NCI-H187 treated with DMSO at 0.1 percent for 48 hours (cell line): ENCODE results near the gene RBM25.
A peak's percentile ranks its signal among the peaks of the same experiment; 100 is the strongest.
"Not testable (repeated sequence)": the region's sequence is repeated elsewhere in the genome, so short reads cannot be mapped to it uniquely, and the experiment has no call there.

Experiments used
- DNase-seq: peaks from one replicate; lab custom pipeline; 2025; lab: John Stamatoyannopoulos, UW

RBM25 gene

GRCh38 chr14:73058224-73058921 lies at the start of gene RBM25:
Gene RBM25 (plus strand): TSS chr14:73058534. CDS start chr14:73071642, 13,108 bp downstream.
- peak; percentile 97 for DNase-seq

GRCh38 chr14:73011189-73011588 lies 47.1 kb upstream of the RBM25 start:
- DNase-seq, result not testable (repeated sequence)

GRCh38 chr14:73014105-73014504 lies 44.2 kb upstream of the RBM25 start:
- no peak for DNase-seq

GRCh38 chr14:73015552-73015951 lies 42.8 kb upstream of the RBM25 start:
- not testable (repeated sequence) for DNase-seq

DNA sequence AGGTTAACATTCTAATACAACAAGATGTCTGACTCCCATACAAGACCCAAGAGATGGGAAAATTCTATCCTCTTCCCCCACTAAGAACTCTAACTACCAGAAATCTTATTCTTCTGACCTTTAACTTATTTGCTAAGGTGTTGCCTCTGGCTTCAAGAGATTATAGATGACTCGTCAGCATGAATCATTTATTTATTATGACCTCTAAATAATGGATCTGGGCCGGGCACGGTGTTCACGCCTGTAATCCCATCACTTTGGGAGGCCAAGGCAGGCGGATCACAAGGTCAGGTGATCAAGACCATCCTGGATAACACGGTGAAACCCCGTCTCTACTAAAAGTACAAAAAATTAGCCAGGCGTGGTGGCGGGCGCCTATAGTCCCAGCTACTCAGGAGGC lies 42.3 kb upstream of the RBM25 start:
- DNase-seq, result not testable (repeated sequence)

GRCh38 chr14:73022051-73022450 lies 36.3 kb upstream of the RBM25 start:
- no peak for DNase-seq

DNA sequence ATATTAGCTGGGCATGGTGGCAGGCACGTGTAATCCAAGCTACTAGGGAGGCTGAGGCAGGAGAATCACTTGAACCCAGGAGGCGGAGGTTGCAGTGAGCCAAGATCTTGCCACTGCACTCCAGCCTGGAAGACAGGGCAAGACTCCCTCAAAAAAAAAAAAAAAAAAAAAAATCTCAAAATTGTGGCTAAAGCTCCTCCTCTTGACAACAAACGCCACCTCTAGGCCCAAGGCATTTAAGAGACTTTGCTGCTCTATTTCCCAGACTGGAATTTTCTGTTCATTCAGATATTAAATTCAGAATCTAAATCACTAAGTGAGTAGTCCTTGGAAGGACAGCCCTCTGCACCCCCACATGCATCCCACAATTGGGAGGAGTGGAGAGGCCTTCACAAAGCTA lies 32.8 kb upstream of the RBM25 start:
- no peak for DNase-seq

DNA sequence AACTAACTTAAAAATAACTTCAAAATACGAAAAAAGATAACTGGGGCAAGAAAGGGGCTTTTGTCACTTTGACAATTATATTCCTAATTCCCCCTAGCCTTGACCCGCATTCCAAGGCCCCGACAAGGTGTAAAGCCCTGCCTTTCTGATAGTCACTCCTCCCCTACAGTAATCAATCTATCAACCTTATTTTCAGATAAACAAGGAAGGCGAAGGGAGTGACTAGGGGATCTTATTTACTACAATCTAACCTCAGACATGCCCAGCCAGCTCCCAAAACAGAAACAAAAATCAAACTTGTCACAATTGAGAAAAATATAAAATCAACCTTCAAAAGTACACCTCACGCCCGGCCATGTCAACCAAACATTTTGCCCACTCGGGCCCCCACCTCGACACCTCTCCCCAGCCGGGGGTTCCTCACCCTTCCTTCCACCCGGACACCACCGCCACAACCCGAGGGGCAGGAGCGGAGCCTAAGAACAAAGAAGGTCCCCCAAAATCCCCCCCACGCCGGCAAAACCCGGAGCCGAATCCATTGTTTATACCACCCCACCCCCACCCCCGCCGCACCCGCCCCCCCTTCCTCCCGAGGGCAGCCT lies 32.0 kb upstream of the RBM25 start:
- DNase-seq, result no peak

DNA sequence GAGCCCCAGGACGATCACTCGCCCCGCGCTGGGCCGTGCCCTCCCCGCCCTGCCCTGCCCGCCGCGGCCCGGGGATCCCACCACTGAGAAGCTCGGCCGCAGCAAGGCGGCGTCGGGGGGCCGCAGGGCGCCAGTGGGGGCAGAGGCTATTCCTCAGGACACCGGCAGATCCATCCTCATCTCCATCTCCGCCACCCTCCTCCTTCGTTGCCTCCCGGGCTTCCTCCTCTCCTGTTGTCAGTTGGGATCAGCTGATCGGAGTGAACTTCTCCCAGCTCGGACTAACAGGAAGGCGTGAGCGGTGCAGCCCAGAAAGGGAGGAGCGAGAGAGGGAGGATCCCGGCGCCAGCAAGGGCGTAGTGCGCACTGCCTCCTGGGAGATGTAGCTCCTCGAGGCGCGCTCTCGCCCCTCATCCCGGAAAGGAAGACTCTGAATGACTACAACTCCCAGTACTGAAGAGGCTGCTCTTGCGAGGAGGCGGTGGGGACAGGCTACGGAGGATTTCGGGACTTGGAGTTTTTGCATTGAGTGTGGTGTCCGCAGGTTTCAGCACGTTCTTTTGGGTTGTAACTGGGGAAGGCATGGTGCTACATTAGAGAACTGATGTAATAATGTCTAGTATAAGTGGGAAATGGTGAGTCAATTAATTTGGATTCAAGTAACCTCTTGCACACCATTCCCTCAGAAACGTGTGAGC lies 31.3 kb upstream of the RBM25 start, which contains the start of gene ZFYVE1:
ZFYVE1 (minus strand) TSS at position 262 of the 698 bp plus-strand sequence. CDS start 2,598 bp downstream, outside the sequence.
- DNase-seq, result peak; percentile 98

- DNase-seq, result no peak
Observed at GRCh38 chr14:73027546-73027945, 30.8 kb upstream of the RBM25 start.

DNA sequence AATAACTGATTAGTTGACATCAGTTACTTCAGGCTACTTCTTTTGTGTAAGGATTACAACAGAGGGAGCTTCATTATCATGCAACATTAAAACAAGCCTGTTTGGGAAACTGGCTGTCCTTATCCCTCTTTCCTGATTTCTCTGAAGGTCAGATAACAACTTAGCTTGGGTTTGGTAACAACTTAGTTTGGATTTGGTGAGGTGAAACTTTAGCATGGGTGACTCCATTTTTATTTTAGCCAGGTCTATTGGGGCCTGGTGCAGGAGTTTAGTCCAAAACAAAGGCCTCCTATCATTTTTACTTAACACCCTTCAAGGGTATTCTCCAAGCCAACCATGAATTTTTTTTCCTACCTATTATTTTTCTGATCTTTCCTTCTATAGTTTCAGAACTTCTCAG lies 30.4 kb upstream of the RBM25 start:
- no peak for DNase-seq

DNA sequence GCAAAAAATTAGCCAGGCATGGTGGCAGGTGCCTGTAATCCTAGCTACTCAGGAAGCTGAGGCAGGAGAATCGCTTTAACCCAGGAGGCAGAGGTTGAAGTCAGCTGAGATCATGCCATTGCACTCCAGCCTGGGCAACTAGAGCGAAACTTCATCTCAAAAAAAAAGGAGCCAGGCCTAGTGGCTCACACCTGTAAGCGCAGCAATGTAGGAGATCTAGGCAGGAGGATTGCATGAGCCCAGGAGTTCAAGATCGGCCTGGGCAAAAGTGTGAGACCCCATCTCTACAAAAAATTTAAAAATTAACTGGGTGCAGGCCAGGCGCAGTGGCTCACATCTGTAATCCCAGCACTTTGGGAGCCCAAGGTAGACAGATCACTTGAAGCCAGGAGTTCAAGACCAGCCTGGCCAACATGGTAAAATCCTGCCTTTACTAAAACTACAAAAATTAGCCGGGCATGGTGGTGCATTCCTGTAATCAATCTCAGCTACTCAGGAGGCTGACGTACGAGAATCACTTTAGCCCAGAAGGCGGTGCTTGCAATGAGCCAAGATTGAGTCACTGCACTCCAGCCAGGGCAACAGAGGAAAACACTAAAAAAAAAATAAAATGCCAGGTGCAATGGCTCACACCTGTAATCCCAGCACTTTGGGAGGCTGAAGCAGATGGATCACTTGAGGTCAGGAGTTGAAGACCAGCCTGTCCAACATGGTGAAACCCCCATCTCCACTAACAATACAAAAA lies 21.5 kb upstream of the RBM25 start:
- DNase-seq, result not testable (repeated sequence)

GRCh38 chr14:73047808-73048207 lies 10.5 kb upstream of the RBM25 start:
- DNase-seq, result no peak

DNA sequence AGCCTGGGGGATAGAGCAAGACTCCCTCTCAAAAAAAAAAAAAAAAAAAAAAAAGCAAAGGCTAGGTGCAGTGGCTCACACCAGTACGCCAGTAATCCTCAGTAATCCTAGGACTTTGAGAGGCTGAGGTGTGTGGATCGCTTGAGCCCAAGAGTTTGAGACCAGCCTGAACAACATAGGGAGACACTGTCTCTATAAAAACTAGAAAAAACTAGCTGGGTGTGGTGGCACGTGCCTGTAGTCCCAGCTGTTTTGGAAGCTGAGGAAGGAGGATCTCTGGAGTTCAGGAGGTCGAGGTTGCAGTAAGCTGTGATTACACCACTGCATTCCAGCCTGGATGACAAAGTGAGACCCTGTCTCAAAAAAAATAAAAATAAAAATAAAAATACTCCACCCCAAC lies 8.9 kb upstream of the RBM25 start:
- DNase-seq, result no peak

DNA sequence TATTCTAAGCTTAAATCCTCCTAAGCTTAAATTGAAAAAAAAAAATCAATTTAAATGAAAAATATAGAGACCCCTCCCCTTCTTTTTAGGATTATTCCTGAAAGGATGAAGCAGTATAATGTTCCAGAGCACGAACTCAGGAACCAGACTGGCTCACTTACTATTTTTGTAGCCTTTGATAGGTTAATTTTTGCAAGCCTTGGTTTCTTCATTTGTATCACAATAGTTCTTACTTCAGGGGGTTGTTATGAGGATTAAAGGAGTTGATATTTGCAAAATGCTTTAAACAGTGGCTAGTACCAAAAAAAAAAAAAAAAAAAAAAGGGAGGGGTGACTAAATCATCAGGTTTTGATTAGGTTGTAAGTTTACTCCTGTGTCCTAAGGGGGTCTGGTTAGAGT lies 3.1 kb upstream of the RBM25 start:
- DNase-seq, result no peak

DNA sequence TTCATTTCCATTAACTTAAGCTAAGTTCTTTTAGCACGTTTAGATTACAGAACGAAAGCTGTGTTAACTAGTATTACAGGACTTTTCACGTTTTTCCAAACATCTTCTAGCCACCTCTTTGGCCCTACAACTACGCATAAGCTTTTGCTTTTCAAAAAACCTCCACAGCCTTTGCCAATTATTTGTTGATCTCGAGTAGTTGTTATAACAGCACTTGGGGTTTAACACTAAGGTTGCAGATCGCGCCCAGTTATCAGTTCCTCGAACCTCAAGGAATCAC lies 450 bp upstream of the RBM25 start:
- DNase-seq, result no peak

DNA sequence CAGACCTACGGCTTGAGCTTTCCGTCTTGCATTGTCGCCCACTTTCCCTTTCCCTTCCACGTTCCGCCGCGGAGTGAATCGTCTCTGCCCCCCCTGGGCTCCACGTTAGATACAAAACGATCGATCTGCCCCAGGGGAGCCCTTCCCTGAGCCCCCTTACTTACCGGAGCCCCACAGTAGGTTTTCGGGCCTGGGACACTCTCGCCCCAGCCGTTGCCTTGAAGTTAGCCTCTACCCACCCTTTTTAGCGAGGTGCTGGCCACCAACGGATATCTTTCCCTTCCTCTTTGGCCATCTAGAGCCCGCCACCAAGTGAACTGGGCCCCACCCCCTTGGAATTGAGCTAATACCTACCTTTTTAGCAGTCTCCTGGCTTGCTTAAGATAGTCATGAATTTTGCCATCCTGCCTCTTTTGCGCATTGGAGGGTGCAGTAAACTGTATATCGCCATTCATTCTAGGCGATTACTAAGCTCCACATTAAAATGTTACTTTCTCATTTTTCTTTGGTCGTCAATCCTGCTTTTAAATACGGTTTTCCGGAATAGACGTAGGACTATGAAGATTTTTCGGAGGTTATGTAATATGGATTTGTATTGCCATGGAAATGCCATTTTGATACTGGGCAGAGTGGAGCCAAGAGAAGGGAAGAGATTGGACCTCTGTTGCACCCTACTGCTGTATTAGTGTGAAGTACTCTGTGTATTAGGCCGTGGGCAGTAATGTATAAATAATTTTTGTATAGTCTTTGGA lies 764 bp downstream of the RBM25 start:
- no peak for DNase-seq

GRCh38 chr14:73069585-73069984 lies 11.3 kb downstream of the RBM25 start:
- DNase-seq, result no peak

GRCh38 chr14:73091044-73091443 lies 32.7 kb downstream of the RBM25 start:
- no peak for DNase-seq

- no peak for DNase-seq
Observed at GRCh38 chr14:73097421-73097820, 39.1 kb downstream of the RBM25 start.

- DNase-seq, result no peak
Observed at GRCh38 chr14:73100334-73100733, 42.0 kb downstream of the RBM25 start.
